SH-SY5Y (cell line): ENCODE data around the gene ZNF577.

Source experiments
- GATA2 ChIP-seq: IDR thresholded peaks from 2 replicates; pipeline ENCODE4 v1.6.1; 2011; ENCODE audit warnings: mild to moderate bottlenecking, low read depth, low read length
- GATA3 ChIP-seq: IDR thresholded peaks from 2 replicates; pipeline ENCODE4 v1.6.1; 2011; ENCODE audit warnings: low read depth, mild to moderate bottlenecking, low read length, moderate library complexity

The ZNF577 gene

DNA sequence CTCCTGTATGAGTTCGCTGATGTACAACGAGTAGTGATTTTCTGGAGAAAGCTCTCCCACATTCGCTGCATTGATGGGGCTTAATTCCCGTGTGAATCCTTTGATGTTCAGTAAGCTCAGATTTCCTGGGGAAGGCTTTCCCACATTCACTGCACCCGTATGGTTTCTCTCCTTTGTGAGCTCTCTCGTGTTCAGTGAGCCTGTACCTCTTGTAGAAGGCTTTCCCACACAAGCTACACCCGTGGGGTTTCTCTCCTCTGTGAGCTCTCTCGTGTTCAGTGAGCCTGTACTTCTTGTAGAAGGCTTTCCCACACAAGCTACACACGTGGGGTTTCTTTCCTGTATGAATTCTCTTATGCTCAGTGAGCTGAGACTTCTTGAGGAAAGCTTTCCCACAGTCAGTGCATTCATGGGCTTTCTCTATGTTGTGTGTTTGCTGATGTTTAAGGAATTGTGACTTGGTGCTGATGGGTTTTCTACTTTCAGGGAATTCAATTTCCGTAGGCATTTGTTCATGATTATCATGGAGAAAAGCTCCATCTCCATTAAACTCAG is 3.5 kb upstream of the ZNF577 start:
- TF ChIP-seq GATA2, result no peak
- no peak for TF ChIP-seq GATA3

DNA sequence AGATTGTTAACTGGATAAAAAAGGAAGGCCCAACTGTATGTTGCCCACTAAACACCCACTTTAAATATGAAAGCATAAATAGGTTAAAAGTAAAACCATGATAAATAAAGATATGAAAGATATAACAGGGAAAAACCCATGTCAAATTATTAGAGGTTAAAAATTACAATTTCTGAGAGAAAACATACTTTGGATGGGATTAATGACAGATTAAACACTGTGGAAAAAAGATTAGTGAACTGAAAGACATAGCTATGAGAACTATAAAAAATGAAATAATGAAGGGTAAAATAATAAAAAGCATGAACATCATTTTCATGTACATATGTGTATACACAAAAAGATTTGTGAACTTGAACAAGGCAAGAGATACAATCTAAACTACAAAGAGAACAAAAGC is 2.2 kb upstream of the ZNF577 start:
- TF ChIP-seq GATA2, result no peak
- no peak for TF ChIP-seq GATA3

DNA sequence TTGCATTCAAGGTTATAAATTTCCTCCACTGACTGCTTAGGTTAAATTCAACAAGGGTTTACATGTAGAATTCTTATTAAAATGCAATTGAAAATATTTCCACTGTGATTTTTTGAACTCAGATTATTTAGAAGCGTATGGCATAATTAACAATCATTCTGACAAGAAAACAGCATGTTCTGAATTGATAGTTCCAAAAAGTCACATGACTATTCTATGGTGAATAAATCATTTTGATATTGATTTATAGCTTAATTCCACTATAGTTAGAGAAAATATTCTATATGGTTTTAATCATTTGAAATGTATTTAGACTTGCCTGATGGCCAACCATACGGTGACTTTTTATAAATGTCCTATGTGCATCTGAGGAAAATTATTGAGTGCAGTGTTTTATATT is 3.0 kb downstream of the ZNF577 start:
- no peak for TF ChIP-seq GATA3
- no peak for TF ChIP-seq GATA2

DNA sequence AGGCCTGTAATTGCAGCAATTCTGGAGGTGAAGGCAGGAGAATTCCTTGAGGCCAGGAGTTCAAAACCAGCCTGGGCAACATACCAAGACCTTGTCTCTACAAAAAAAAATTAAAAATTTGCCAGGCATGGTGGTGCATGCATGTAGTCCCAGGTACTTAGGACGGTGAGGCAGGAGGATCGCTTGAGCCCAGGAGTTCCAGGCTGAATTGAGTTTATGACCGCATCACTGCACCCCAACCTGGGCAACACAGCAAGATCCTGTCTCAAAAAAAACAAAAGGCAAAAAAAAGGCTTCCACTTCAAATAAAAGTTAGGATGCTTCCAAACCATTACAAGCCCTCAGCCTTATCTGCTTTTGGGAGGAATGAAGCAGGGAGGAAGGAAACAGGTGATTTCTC is 5.2 kb downstream of the ZNF577 start:
- TF ChIP-seq GATA3 (no peak), GATA2 (no peak)

DNA sequence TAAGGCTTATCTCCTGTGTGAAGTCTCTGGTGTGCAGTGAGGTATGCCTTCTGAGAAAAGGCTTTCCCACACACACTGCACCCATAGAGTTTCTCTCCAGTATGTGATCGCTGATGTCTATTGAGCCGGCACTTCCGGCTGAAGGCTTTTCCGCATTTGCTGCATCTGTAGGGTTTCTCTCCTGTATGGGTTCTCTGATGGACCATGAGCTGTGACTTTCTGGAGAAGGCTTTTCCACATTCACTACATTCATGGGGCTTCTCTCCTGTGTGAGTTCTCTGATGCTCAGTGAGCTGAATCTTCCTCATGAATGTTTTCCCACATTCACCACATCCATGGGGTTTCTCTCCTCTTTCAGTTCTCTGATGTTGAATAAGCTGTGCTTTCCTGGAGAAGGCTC is 14.7 kb downstream of the ZNF577 start:
- TF ChIP-seq GATA3 (no peak), GATA2 (no peak)

DNA sequence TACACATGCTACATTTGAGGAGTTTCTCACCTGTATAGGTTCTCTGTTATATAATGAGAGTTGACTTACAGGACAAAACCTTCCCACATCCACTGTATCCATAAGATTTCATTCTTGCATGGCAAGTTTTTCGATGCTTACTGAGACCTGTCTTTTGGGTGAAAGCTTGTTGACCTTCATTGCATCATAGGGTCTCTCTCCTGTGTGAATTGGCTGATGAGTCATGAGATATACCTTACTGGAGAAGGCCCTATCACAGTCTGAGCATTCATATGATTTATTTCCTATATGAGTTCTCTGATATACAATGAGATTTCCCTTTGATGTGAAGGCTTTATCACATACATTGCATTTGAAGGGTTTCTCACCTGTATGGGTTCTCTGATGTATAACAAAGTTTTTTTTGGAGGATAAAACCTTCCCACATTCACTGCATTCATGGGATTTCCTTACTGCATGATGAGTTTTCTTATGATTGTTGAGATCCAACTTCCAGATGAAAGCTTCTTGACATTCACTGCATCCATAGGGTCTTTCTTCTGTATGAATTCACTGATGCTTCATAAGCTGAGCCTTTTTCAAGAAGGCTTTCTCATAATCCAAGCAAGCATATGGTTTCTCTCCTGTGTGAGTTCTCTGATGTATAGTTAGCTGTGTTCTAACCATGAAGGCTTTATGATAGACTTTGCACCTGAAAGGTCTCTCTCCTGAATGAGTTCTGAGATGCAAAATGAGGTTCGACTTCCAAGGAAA is 25.7 kb downstream of the ZNF577 start:
- no peak for TF ChIP-seq GATA3
- TF ChIP-seq GATA2, result no peak

DNA sequence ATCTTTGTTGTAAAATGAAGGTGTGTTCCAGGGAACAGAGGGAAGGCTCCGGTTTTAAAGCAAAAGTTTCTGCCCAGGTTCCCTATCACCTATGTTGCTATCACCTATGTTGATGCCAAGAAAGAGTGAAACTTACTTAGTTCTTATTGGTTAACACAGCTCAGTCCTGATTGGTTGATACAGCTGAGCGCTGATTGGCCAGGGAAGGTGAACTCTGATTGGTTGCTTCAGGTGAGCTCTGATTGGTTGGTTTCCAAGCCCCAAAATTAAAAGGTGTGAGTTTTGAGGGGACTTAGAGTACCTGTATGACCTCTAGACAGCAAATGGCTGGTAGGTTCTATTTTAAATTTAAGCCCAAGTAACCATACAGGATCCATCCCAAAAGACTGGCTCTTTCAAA is 50.6 kb downstream of the ZNF577 start:
- TF ChIP-seq GATA2 (no peak), GATA3 (no peak)

DNA sequence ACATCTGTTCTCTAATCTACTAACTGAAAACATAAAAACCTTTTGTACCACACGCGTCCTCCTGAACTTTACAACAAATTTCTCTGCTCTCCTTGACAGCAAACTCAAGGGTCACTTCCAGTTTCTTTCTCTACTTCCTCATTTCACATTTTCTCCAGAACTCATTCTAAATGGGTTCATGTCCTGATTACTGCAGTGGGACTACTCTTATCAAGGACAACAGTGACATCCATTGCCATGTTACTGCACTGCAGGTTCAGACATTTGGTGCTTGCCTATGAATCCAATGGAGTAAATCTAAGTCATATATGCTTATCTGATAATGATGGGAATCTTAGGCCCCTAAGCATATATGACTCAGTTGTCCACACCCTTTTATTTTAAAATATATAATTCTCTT is 57.5 kb downstream of the ZNF577 start:
- TF ChIP-seq GATA3, result no peak
- TF ChIP-seq GATA2, result no peak

DNA sequence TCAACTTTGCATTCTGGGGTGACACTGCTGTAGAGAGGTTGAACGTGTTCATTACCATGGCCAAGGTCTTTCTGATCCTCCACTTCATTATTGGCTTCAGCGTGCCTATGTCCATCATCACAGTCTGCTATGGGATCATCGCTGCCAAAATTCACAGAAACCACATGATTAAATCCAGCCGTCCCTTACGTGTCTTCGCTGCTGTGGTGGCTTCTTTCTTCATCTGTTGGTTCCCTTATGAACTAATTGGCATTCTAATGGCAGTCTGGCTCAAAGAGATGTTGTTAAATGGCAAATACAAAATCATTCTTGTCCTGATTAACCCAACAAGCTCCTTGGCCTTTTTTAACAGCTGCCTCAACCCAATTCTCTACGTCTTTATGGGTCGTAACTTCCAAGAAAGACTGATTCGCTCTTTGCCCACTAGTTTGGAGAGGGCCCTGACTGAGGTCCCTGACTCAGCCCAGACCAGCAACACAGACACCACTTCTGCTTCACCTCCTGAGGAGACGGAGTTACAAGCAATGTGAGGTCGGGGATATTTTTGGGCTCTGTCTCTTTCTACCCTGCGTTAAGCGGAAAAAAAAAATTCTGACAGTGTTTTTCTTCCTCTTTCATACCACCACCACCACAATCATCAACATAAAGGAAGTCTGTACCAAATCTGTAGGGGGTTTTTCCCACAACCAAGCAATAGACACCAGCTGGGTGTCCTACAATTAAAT is 63.3 kb downstream of the ZNF577 start:
- TF ChIP-seq GATA3, result no peak
- TF ChIP-seq GATA2, result no peak

DNA sequence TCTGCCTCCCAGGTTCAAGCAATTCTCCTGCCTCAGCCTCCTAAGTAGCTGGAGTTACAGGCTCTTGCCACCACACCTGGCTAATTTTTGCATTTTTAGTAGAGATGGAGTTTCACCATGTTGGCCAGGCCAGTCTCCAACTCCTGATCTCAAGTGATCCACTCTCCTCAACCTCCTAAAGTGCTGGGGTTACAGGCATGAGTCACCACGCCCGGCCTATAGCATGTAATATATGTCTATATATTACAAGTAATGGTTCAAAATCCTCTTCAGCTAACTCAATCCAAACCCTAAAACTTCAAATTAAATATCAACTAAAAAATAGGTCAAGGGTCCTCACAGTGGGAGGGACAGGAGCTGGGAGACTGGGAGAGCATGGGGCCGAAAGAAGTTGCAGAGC is 64.8 kb downstream of the ZNF577 start:
- TF ChIP-seq GATA2 (no peak), GATA3 (no peak)

DNA sequence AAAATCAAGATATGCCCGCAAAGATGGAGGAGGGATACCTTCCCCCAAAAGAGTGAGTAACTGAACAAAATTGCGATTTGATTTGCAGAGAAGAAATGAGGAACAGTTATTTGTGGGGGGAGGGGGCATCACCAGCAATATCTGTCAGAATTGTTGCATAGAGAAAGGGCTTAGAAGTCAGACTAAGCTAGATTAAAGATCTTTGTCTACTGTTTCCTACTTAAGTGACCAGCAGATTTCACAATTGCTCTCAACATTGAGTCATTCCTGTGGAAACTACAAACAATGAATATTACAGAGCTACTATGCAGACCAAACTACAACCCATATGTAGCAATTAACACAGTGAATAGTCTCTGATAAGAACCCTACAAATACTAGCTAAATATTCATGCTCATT is 65.4 kb downstream of the ZNF577 start:
- TF ChIP-seq GATA2 (no peak), GATA3 (no peak)

DNA sequence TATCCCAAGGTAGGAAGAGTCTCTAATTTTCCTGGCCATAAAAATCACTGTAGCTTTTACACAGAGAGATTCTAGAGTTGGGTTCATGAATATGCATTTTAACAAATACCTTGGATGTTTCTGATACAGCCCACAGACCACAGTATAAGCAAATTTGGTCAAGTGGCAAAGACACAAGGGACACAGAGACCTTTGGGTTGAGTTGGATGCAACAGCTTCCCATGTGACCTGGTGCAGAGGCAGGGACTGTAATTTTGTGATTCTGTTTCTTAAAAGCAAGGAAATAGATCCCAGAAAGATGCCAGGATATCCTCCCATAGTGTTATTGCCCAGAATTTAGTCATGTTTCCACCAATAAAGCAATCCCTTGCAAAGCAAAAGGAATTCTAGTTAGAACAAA is 65.8 kb downstream of the ZNF577 start:
- TF ChIP-seq GATA3 (no peak), GATA2 (no peak)

DNA sequence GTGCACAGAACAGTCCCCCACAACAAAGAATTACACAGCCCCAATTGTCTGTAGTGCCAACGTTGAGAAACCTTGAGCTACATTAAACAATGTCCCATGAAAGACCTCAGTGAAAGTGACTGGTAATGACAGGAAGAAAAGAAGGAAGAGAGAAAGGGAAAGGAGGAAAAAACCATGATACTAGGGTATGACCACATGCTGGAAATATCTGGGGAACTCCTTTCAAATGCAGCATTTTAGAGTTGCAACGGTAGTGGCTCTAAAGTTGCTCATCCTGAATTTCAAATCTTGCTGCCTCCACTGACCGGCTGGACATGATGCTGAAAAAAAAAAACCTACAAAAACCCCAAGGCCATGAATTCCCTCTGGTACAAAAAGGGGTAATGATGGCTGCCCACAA is 66.3 kb downstream of the ZNF577 start:
- TF ChIP-seq GATA2, result no peak
- no peak for TF ChIP-seq GATA3
